Activated gamma-delta T cell treated with anti-CD3 and anti-CD28 coated beads, Interleukin-2, amount 50 U/mL, for 16 hours (primary cell): Measurements from ENCODE around the gene ZNF322.

Experiments
- DNase-seq: peaks from one replicate; pipeline ENCODE4 v3.0.0-alpha.2; 2020; ENCODE audit warnings: low read depth

ZNF322 gene

GRCh38 chr6:26588965-26589364, 70.6 kb downstream of the ZNF322 start:
- no peak for DNase-seq
